ENCODE data around the gene RAB28.

Gene RAB28

DNA sequence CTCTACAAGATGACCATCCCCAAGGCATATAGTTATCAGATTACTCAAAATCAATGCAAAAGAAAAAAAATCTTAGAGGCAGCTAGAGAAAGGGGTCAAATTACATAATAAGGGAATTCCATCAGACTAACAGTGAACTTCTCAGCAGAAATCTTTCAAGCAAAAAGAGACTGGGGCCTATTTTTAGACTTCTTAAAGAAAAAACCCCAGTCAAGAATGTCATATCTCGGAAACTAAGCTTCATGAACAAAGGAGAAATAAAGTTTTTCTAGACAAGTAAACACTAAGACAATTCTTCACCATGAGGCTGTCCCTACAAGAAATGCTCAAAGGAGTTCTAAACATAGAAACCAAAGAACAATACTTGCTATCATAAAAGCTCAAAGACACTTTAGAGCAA lies 51.7 kb downstream of the RAB28 start:
- TF ChIP-seq, protein P1, sequence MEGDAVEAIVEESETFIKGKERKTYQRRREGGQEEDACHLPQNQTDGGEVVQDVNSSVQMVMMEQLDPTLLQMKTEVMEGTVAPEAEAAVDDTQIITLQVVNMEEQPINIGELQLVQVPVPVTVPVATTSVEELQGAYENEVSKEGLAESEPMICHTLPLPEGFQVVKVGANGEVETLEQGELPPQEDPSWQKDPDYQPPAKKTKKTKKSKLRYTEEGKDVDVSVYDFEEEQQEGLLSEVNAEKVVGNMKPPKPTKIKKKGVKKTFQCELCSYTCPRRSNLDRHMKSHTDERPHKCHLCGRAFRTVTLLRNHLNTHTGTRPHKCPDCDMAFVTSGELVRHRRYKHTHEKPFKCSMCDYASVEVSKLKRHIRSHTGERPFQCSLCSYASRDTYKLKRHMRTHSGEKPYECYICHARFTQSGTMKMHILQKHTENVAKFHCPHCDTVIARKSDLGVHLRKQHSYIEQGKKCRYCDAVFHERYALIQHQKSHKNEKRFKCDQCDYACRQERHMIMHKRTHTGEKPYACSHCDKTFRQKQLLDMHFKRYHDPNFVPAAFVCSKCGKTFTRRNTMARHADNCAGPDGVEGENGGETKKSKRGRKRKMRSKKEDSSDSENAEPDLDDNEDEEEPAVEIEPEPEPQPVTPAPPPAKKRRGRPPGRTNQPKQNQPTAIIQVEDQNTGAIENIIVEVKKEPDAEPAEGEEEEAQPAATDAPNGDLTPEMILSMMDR (IDR thresholded peaks at IDR 0.05; ENCODE audit: low read depth, low read length), result no peak
- H3K4me3 ChIP-seq (replicated peaks in 1 of 2; ENCODE audit: low read depth in 2 of 2, low read length in 2 of 2), result no peak overlapping the region
- no peak for DNase-seq (ENCODE audit: low read depth in 2 of 2)

DNA sequence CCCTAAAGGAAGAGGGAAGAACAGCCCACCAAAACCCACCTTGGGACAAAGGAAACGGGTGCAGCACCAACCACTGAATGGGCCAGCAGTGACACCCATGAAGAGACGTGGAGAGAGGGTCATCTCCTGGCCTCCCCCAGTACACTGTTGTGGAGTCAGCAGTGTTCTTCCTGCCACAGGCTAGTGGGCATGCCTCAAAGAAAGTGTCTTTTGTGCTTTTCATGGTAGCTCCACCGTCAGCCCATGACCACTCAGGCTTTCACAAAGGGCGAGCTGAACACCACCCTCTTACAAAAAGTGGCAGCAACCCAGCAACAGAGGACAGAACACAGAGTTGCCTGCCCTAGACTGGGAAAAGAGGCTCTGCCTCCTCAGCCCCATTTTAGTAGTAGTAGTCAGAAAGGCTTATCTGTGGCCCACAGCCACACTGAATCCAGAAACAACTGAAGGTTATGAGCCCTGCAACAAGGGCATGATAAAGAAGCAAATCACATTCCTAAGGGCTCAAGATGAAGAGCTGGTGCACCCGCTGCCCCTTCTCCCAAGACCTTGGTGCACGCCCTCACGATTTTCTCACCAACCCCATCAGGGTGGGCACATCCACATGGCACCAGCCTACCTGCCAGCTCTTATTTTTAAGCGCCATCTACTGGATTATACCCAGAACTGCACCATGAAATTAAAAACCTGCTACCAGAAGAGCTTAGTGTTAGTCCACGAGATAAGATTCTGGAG lies 53.1 kb downstream of the RAB28 start:
- TF ChIP-seq, protein P1 (IDR thresholded peaks at IDR 0.05; ENCODE audit: low read depth, low read length), result no peak
- DNase-seq (ENCODE audit: low read depth in 2 of 2), result no peak

DNA sequence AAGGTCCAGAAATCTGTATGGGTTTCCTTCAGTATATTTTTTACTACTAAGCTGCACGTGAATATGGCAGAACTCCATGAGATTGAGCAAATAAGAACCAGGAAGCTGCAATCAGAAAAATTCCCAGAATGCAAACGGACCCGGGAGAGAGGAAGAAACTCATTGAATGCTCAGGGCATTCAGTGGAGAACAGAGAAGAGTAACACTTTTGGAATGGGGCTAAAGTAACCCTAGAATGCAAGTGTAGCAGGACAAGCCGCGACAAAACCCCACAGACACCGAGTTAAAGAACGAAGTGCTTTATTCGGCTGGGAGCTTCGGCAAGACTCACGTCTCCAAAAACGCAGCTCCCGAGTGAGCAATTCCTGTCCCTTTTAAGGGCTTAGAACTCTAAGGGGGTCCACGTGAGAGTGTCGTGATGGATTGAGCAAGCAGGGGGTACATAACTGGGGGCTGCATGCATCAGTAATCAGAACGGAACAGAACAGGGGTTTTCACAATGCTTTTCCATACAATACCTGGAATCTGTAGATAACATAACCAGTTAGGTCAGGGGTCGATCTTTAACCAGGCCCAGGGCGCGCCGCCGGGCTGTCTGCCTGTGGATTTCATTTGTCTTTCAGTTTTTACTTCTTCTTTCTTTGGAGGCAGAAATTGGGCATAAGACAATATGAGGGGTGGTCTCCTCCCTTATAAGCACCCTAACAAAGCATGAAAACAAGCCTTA lies 56.4 kb downstream of the RAB28 start:
- no peak overlapping the region for H3K4me3 ChIP-seq (replicated peaks in 1 of 2; ENCODE audit: low read depth in 2 of 2, low read length in 2 of 2)
- TF ChIP-seq, protein P1 (IDR thresholded peaks at IDR 0.05; ENCODE audit: low read depth, low read length), result no peak
- DNase-seq (ENCODE audit: low read depth in 2 of 2), result no peak

More for the DNA sequence above, 53.1 kb downstream of the RAB28 start:
- H3K4me3 ChIP-seq (replicated peaks in 1 of 2; ENCODE audit: low read depth in 2 of 2, low read length in 2 of 2), result no peak overlapping the region

DNA sequence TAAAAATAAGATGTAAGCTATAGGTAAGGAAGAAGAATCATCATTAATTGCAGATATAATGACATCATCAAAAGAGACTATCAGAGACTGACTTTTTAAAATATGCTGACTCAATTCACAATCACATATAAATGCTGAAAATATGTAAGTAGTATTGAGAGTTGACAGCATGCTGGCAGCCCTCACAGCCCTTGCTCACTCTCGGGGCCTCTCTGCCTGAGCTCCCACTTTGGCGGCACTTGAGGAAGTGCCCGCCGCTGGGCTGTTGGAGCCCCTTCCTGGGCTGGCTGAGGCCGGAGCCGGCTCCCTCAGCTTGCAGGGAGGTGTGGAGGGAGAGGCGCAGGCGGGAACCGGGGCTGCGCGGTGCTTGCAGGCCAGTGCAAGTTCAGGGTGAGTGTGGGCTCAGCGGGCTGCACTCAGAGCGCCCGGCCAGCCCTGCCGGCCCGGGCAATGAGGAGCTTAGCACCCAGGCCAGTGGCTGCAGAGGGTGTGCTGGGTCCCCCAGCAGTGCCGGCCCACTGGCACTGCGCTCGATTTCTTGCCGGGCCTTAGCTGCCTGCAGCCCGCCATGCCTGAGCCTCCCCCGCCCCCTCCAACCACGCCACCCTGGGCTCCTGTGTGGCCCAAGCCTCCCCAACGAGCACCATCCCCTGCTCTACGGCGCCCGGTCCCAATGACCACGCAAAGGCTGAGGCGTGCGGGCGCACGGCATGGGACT lies 68.9 kb downstream of the RAB28 start:
- TF ChIP-seq, protein P1 (IDR thresholded peaks at IDR 0.05; ENCODE audit: low read depth, low read length), result no peak
- no peak overlapping the region for H3K4me3 ChIP-seq (replicated peaks in 1 of 2; ENCODE audit: low read depth in 2 of 2, low read length in 2 of 2)
- peak in 1 of 2 donors; percentile 45 for DNase-seq (ENCODE audit: low read depth in 2 of 2)

DNA sequence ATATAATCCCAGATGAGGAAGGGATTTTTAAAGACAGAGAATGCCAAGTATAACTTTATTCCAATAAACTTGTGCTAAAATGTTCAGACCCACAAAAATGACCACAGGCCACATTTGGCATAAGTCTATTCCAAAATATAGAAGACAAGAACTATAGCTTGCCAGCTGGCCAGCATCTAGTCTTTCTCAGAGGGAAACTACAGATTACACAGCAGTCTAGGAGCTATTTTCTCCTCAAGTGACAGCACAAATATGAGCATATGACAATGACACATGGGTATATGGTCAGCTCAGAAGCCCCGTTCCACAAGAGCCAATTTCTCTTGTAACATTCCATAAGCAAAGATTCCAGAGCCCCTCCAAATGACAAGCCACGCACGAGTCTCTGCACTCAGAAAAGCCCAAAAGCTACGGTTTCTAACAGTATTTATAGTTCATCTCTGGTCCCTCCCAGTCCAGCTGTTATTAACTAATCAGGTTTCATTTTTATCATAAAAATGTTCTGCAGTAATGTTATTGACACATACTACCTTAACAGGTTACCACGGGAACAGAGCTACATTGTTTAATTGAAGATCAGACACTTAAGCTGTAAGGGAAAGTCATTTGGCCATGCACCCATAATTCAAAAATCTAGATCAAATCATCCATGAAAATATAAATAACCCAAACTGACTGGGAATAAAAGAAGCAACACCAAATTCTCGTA lies 70.3 kb downstream of the RAB28 start:
- DNase-seq (ENCODE audit: low read depth in 2 of 2), result peak in 1 of 2 donors; percentile 26
- TF ChIP-seq, protein P1 (IDR thresholded peaks at IDR 0.05; ENCODE audit: low read depth, low read length), result no peak

DNA sequence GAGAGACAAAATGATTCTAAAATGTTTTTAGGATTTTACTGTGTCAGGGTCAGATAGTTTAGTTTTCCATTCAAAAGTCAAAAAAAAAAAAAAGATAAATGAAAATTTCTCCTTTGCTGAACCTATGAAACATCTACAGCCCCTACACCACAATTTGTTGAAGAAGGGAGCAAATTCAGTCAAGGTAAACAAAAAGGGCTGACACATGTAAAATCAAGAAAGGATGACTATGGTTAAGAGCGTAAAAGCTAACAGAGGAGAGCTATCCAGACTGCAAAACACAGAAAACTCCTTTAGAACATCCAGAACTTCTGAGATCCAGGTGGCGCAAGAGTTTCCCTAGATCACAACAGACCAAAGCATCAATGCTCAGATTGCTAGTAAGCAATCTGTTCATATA lies 72.2 kb downstream of the RAB28 start:
- no peak for DNase-seq (ENCODE audit: low read depth in 2 of 2)
- H3K4me3 ChIP-seq (replicated peaks in 1 of 2; ENCODE audit: low read depth in 2 of 2, low read length in 2 of 2), result no peak overlapping the region
- TF ChIP-seq, protein P1 (IDR thresholded peaks at IDR 0.05; ENCODE audit: low read depth, low read length), result no peak

More for the DNA sequence above, 70.3 kb downstream of the RAB28 start:
- no peak overlapping the region for H3K4me3 ChIP-seq (replicated peaks in 1 of 2; ENCODE audit: low read depth in 2 of 2, low read length in 2 of 2)

All from cardiac fibroblast (primary cell).